ENCODE measurements around the gene ART4. TPM values are rescaled to one million over a fixed set of nuclear protein-coding genes. Genes with fewer than 3 reads are reported as not detected.

ART4 gene
- total RNA-seq, 1 donor from 2014 or later, result 3.5 TPM

GRCh38 chr12:14795028-14795448 lies 48.3 kb downstream of the ART4 start:
- H3K4me1 Mint-ChIP-seq (ENCODE audit: unreplicated experiment), result no peaks in the 10 kb centered on the region
- TF ChIP-seq CTCF (IDR thresholded peaks at IDR 0.05; ENCODE audit: unreplicated experiment), result no peak
- DNase-seq (ENCODE audit: low spot score), result no peak
- H3K4me3 Mint-ChIP-seq (ENCODE audit: unreplicated experiment), result no peak overlapping the region
- peaks cover 1% of the 10 kb centered on the region for H3K27me3 Mint-ChIP-seq (ENCODE audit: unreplicated experiment)
- no peak overlapping the region for H3K27ac Mint-ChIP-seq (ENCODE audit: unreplicated experiment)
- peaks cover 30% of the 10 kb centered on the region for H3K36me3 Mint-ChIP-seq (ENCODE audit: low read depth, unreplicated experiment)
- no peaks in the 10 kb centered on the region for H3K9me3 Mint-ChIP-seq (ENCODE audit: unreplicated experiment)

GRCh38 chr12:14785568-14785967 lies 57.8 kb downstream of the ART4 start:
- Mint-ChIP-seq H3K36me3 (ENCODE audit: low read depth, unreplicated experiment) (peaks cover 20% of the 10 kb centered on the region), H3K4me3 (ENCODE audit: unreplicated experiment) (no peak overlapping the region), H3K4me1 (ENCODE audit: unreplicated experiment) (peaks cover 6% of the 10 kb centered on the region), H3K9me3 (ENCODE audit: unreplicated experiment) (no peaks in the 10 kb centered on the region), H3K27ac (ENCODE audit: unreplicated experiment) (no peak overlapping the region), H3K27me3 (ENCODE audit: unreplicated experiment) (no peaks in the 10 kb centered on the region)
- DNase-seq (ENCODE audit: low spot score), result no peak
- no peak for TF ChIP-seq CTCF (IDR thresholded peaks at IDR 0.05; ENCODE audit: unreplicated experiment)

- Mint-ChIP-seq H3K27ac (ENCODE audit: unreplicated experiment) (no peak overlapping the region), H3K4me3 (ENCODE audit: unreplicated experiment) (no peak overlapping the region), H3K4me1 (ENCODE audit: unreplicated experiment) (peaks cover 9% of the 10 kb centered on the region), H3K9me3 (ENCODE audit: unreplicated experiment) (no peaks in the 10 kb centered on the region), H3K36me3 (ENCODE audit: low read depth, unreplicated experiment) (peaks cover 9% of the 10 kb centered on the region), H3K27me3 (ENCODE audit: unreplicated experiment) (no peaks in the 10 kb centered on the region)
- TF ChIP-seq CTCF (IDR thresholded peaks at IDR 0.05; ENCODE audit: unreplicated experiment), result no peak
- DNase-seq (ENCODE audit: low spot score), result no peak
Measured at GRCh38 chr12:14784471-14784870, 58.9 kb downstream of the ART4 start.

GRCh38 chr12:14782756-14783155 lies 60.6 kb downstream of the ART4 start:
- no peak for TF ChIP-seq CTCF (IDR thresholded peaks at IDR 0.05; ENCODE audit: unreplicated experiment)
- Mint-ChIP-seq H3K9me3 (ENCODE audit: unreplicated experiment) (no peaks in the 10 kb centered on the region), H3K36me3 (ENCODE audit: low read depth, unreplicated experiment) (peaks cover 8% of the 10 kb centered on the region), H3K4me1 (ENCODE audit: unreplicated experiment) (peaks cover 9% of the 10 kb centered on the region), H3K27ac (ENCODE audit: unreplicated experiment) (no peak overlapping the region), H3K4me3 (ENCODE audit: unreplicated experiment) (no peak overlapping the region), H3K27me3 (ENCODE audit: unreplicated experiment) (no peaks in the 10 kb centered on the region)
- DNase-seq (ENCODE audit: low spot score), result no peak

GRCh38 chr12:14781563-14781962 lies 61.8 kb downstream of the ART4 start:
- Mint-ChIP-seq H3K9me3 (ENCODE audit: unreplicated experiment) (no peaks in the 10 kb centered on the region), H3K4me3 (ENCODE audit: unreplicated experiment) (no peak overlapping the region), H3K27me3 (ENCODE audit: unreplicated experiment) (no peaks in the 10 kb centered on the region), H3K27ac (ENCODE audit: unreplicated experiment) (no peak overlapping the region), H3K4me1 (ENCODE audit: unreplicated experiment) (peaks cover 19% of the 10 kb centered on the region), H3K36me3 (ENCODE audit: low read depth, unreplicated experiment) (no peaks in the 10 kb centered on the region)
- DNase-seq (ENCODE audit: low spot score), result no peak
- no peak for TF ChIP-seq CTCF (IDR thresholded peaks at IDR 0.05; ENCODE audit: unreplicated experiment)
